HG03039 (cell line): ENCODE results near the gene HS6ST2.
"Not testable (repeated sequence)": the region's sequence is repeated elsewhere in the genome, so short reads cannot be mapped to it uniquely, and the experiment has no call there.

Experiments used
- ATAC-seq: cut with Tn5 transposase; IDR thresholded peaks from one replicate; pipeline ENCODE4 v1.9.1; 2021; ENCODE audit warnings: mild to moderate bottlenecking, moderate library complexity; ENCODE audit not compliant: unreplicated experiment

HS6ST2 gene

DNA sequence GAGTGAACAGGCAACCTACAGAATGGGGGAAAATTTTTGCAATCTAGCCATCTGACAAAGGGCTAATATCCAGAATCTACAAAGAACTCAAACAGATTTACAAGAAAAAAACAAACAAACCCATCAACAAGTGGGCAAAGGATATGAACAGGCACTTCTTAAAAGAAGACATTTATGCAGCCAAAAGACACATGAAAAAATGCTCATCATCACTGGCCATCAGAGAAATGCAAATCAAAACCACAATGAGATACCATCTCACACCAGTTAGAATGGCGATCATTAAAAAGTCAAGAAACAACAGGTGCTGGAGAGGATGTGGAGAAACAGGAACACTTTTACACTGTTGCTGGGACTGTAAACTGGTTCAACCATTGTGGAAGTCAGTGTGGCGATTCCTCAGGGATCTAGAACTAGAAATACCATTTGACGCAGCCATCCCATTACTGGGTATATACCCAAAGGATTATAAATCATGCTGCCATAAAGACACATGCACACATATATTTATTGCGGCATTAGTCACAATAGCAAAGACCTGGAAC lies 13.3 kb downstream of the HS6ST2 start:
- ATAC-seq, result not testable (repeated sequence)

DNA sequence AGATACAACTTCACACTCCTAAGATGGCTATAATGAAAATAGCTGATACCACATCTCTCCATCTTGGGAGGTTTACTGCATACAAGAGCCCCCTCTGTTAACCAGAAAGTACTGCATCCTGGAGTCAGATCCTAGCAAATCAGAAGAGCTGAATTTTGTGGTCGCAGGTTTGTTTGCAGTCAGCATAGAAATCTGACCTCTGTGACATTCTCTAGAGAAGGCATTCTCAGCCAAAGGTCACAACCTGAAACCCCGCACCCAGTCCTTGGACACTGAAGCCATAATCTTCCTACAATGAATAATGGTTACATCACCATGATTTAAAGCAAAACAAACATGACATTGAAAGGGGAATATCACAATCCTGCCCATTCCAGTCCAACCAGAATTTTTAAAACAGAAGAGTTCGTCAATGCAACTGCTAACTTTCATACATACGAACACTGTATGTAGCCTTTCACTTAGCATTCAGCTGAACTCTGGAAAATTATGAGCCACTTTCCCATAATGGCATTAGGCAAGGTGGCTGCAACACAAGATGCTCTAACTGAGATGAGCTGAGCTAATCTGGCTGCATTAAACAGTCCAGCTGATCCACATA lies 17.6 kb downstream of the HS6ST2 start:
- ATAC-seq, result no peak

DNA sequence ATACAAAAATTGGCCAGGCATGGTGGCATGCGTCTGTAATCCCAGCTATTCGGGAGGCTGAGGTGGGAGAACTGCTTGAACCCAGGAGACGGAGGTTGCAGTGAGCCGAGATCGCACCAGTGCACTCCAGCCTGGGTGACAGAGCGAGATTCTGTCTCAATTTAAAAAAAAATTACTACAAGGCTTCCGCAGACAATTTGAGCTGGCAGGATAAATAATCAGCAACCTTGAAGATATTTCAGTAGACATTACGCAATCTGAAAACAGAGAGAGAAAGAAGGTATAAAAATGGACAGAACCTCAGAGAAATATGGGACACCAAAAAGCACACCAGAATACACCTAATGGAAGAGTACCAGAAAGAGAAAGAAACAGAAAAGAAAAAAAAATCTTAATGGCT lies 25.3 kb downstream of the HS6ST2 start:
- no peak for ATAC-seq

DNA sequence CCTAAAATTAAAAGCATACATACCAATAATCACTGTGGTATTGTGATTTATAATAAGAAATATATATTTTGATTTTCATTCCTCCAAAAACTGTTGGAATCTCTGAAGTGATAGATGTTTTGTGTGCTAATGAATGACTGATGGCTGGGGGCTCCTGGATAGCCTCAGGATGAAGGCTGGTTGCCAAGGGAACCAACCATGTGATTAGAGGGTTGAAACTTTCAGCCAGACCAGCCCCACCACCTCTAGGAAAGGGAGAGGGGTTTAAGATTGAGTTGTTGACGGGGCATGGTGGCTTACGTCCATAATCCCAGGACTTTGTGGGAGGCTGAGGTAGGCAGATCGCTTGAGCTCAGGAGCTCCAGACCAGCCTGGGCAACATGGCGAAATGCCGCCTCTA lies 34.0 kb downstream of the HS6ST2 start:
- ATAC-seq, result no peak

DNA sequence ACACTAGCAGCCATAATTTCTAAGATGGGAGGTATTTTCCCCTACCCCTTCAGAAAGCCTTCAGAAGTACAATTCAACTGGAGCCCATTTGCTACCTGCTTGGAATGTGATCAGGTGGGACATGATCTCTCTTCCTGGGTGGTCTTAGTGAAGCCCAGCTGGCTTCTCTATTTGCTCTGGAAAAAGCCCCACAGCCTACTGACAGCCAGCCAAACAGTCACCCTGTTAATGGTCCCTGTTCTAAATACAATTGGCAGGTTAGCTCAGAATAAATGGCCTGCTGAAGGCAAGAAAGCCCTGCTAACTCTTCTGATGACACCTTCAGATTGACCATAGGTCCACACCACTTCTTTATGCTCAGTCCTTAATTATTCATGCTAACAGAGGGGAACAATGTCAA lies 39.9 kb downstream of the HS6ST2 start:
- ATAC-seq, result no peak

DNA sequence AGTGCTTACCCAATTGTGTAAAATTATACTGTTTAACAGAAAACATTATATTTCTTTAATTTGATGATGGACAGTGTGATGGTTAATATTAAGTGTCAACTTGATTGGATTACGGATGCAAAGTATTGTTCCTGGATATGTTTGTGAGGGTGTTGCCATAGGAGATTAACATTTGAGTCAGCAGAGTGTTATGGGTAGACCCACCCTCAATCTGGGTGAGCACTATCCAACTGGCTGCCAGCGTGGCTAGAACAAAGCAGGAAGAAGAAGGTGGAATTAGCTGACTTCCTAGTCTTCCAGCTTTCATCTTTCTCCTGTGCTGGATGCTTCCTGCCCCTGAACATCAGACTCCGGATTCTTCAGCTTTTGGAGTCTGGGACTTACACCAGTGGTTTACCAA lies 42.1 kb downstream of the HS6ST2 start:
- ATAC-seq, result no peak

DNA sequence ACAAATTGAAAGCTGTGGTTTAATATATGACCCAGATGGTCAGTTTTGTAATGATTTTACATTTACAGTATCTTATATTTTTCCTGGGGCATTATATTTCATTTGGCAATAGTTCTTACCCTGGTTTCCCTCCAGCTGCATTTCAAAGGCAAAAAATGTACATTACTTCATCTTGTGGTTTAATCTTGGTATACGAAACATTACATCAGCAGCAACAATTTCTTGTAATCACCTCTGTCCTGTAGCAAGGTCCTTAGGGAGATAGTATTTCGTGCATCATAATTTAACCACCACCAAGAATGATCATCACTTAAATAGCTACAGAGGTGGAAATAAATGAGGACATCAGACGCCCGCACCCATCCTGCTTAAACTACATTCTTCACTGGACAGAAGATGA lies 48.8 kb downstream of the HS6ST2 start:
- ATAC-seq, result no peak

DNA sequence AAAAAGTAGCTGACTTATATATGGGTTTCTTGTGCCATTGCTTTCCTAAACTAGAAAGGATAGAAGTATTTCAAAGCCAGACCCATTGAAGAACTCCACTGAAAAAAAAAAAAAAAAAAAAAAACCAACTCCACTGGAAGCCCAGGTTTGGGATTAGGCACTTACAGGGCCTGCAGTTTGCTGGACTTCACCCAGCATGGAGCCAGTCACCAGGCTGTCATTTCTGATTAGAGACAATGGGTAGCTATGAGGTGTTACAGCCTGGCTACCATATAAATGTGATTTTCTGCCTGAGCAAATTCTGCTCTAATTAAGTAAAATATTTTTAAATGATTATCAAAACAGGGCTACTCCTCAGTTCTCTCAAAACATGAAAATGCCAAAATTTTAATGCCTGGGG lies 49.5 kb downstream of the HS6ST2 start:
- no peak for ATAC-seq

DNA sequence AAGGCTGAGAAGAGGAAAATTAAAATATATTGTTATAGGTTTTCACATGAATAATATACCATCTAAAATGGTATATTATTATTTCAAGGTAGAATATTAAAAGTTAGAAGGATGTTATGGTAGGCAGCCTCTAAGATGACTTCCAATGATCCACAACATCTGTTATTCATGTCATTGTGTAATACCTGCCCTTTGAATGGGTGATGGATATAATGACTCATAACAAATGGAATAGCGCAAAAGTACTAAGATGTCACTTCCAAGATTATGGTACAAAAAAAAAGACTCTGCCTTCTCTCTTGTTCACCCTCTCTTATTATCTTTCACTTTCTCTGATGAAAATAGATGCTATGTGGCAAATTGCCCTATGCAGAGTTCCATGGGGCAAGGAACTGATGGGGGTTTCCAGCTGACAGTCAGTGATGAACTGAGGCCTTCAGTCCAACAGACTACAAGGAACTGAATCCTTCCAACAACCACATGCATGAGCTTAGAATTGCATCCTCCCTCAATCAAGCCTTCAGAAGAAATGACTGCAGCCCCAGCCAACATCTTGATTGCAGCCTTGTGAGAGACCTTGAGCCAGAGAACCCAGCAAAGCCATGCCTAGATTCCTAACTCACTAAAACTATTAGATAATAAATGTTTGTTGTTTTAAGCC lies 57.7 kb downstream of the HS6ST2 start:
- no peak for ATAC-seq

DNA sequence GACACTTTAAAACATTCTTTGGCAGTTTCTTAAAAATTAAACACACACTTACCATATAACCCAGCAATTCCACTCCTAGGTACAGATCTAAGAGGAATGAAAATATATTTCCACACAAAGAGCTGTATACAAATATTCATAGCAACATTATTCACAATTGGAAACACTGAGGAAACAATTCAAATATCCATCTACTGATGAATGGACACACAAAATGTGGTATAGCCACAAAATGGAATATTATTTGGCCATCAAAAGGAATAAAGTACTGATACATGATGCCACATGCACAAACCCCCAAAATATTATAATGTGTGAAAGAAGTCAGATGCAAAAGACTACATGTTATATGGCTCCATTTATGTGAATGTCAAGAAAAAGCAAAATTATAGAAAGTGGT lies 70.9 kb downstream of the HS6ST2 start:
- no peak for ATAC-seq

DNA sequence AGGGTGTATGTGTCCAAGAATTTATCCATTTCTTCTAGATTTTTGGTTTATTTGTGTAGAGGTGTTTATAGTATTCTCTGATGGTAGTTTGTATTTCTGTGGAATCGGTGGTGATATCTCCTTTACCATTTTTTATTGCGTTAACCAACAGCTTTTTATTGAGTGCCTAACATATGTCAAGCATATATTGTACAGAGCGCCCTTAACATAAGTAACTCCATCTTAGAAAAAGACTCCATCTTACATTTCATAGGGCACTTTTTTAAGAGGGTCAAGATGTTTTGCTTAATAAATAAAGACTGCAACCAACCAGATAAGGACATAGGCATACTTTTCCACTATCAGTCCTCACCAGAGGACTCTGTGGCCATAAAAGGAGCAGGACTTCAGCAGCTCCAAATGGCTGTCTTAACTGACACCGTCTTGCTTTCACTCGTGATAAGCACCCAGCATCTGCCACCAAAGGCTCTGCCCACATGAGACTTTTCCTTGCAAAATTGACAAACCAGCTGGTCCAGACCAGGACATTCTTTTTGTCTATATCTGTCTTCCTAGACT lies 75.0 kb downstream of the HS6ST2 start:
- ATAC-seq, result no peak

DNA sequence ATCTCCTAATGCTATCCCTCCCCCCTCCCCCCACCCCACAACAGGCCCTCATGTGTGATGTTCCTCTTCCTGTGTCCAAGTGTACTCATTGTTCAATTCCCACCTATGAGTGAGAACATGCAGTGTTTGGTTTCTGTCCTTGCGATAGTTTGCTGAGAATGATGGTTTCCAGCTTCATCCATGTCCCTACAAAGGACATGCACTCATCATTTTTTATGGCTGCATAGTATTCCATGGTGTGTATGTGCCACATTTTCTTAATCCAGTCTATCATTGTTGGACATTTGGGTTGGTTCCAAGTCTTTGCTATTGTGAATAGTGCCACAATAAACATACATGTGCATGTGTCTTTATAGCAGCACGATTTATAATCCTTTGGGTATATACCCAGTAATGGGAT lies 77.7 kb downstream of the HS6ST2 start:
- not testable (repeated sequence) for ATAC-seq

DNA sequence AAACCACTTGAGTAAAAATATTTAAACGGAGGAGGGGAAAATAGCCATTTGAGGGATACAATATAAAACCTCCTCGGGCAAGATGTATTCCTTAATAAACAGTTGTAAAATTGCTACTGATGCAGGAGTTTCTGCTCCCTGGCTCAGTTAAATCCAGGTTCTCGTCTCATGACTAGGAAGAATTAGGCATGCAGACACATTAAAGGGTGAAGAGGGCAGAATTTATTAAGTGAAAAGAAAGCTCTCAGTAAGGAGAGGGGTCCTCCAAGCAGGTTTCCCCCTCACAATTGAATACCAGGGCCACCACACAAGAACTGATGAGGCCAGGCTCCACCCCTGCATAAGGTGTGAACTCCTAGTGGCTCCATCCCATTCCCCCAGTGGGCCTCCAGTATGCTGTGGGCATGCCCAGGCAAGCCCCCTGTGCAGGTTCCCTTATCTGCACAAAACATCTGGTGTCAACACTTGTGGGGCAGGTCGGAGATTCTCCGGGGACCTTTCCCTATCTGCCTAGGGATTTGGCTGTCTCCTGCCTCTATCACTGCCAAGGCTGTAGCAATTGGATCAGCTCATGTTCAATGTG lies 80.4 kb downstream of the HS6ST2 start:
- no peak for ATAC-seq

DNA sequence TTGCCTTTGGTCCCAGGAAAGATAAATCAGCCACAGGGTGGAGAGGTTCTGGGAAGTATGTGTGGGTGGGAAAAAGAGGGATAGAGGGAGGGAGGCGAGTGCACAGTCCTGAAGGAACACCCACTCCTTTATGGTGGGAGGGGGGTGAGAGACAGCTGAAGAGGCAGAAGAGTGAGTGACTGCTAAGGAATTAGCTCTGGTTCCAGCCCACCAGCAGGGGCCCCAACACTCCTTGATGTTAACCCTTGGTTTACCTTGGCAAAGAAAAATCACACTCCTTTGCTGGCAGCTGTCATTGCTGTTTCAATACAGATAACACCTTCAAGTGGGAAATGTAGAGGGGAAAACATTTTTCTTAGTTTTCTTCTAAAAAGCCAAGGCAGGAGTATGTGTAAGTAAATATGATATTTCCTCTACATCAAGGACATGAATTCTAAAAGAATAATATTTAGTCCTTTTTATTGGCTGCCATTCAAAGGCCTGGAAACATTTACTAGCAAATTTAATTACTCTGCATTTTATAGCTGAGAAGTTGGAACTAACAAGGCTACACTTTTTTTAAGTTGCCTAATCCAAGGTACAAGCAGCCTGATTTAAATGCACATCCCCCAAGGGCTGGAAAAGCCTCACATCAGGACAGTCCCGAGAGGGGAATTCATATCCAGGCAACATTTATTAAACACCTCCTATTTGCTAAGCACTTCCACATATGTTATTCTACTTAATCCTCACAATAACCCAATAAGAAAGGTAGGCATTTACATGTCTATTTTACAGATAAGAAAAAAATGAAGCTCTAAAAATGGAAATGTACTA lies 81.7 kb downstream of the HS6ST2 start:
- ATAC-seq, result no peak

DNA sequence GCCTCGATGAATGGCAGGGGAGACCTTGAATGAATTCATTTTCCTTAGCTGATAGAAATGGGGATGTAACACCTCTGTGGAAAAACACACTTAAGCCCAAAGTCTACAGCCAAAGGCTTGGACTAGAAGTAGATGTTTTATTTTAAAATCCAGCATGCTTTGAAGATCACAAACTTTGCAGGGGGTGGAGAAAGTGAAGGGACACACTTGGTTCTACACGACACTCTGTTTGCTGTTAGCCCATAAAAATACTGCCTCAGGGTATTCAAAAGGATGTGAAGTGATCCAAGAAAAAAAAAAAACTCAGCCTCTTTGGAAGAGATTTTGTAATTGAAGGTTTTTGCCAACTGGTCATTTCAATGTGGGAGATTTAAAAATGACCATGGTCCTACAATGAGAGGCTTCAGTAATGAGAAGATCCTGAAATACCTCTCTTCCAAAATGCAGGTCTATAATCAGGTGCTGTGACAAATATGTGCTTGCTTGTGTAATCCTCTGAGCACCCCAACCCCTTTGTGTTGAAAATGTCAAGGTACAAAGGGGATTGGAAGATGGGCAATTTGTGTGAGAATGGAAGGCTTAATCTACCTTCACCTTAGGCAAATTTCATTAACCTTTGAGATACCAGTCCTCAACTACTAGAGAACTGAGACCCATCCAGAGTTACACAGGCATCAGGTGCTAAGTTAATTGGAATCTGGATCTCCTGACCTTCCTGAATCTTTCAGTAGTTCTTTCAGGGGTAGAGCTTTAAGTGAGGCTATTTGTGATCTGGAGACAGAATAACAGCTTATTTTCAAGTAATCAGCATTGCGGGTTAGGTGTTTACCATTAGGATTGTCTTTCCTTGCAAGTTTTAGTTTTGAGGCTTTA lies 82.5 kb downstream of the HS6ST2 start:
- ATAC-seq, result no peak

DNA sequence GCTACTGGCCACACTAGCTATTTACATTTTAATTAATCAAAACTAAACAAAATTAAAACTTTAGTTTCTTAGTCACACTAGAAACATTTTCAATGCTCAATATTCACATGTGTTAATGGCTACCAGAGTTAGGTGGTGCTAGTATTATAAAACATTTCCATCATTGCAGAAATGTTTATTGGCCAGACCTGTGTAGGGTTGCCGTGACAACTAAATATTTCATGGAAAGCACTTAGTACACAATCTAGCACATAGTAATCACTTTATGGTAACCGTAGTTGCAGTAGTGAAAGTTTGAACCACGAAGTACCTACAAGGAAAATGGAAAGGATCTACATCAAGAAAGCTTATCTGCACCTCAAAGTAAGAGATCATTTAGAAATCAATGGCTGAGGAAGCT lies 95.9 kb downstream of the HS6ST2 start:
- ATAC-seq, result no peak

DNA sequence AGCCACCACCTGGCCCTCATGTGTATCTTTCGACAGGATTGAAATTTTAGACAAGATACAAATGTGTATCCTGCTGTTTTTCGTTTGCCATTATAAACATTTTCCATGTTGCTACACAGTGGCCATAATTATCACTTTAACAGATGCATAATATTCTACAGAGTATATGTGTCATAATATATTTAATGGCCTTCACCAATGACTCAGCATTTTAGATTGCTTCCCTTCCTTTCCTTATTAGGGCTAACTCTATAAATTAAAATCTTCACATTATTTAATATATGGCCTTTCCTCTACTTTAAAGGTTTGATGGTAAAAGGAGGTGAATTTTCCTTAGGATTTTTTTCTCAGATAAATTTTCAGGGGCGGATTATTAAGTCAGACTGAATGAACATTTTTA lies 97.4 kb downstream of the HS6ST2 start:
- ATAC-seq, result no peak

DNA sequence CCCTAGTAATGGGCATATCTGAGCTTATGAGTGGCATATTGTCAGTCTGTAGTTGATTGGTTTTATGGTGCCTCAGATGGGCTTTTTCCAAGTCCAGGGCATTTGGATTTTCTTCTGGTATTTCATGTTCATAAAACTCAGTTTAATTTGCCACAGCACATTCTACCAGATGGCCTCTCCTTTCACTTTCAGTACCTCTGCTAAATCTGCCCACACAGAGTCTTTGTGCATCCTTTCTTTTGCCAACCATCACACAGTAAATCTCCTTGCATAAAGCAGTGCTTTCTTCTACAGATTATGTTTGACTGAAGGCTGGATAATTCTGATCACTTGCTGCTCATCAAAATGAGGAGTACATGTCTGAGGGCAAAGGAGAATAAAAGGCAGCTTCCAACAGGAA lies 98.2 kb downstream of the HS6ST2 start:
- ATAC-seq, result no peak

DNA sequence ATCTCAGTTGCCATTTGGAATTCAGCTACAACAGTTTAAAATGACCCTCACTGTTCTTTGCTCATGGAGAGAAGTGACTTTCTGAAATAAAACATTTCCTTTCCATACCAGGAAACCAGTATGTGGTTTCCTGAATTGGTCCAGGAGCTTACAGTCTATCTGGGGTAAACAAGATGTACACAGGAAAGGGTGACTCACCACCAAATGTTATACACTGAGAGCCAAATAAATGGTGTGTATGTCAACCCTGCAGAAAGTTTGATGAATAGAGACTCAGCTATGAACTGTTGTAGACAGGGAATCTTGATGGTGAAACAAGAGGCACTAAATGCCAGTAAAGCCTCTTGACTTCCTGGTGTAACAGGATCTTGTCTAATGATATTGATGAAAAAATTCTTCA lies 100.4 kb downstream of the HS6ST2 start:
- no peak for ATAC-seq

DNA sequence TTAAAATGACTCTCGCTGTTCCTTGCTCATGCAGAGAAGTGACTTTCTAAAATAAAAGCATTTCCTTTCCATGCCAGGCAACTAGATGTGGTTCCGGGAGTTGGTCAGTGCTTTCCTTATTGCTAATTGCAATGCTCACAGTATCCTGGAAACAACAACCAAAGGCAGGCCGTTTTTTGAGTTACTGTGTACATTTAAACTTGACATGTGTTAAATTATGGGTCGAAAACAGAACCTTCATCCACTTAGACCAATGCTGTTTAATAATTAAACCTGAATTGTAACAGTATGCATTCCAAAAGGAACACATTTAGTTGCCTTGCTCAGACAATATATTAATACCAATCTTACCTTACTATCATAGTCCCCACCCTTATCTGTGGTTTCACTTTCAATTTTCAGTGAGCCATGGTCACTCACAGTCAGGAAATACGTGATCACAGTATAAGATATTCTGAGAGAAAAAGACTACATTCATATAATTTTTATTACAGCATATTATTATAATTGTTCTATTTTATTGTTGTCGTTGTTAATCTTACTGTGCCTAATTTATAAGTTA lies 102.6 kb downstream of the HS6ST2 start:
- no peak for ATAC-seq
